Activated gamma-delta T cell treated with anti-CD3 and anti-CD28 coated beads, Interleukin-2, amount 50 U/mL, for 16 hours (primary cell): Measurements from ENCODE around the gene RASGEF1C.

Experiments used
- DNase-seq: peaks from one replicate; pipeline ENCODE4 v3.0.0-alpha.2; 2020; ENCODE audit warnings: low read depth

The RASGEF1C gene

GRCh38 chr5:180209137-180209581, at the start of gene RASGEF1C:
TSS of gene RASGEF1C (minus strand) at chr5:180209211. CDS start at chr5:180138052, 71,159 bp downstream.
- DNase-seq, result peak; percentile 24

GRCh38 chr5:180253036-180253824, 44.2 kb upstream of the RASGEF1C start:
- DNase-seq, result no peak

GRCh38 chr5:180251887-180252286, 42.9 kb upstream of the RASGEF1C start:
- no peak for DNase-seq

GRCh38 chr5:180251141-180251540, 42.1 kb upstream of the RASGEF1C start:
- no peak for DNase-seq

GRCh38 chr5:180250329-180250728, 41.3 kb upstream of the RASGEF1C start:
- no peak for DNase-seq

GRCh38 chr5:180241600-180241999, 32.6 kb upstream of the RASGEF1C start:
- DNase-seq, result no peak

GRCh38 chr5:180238631-180239030, 29.6 kb upstream of the RASGEF1C start:
- DNase-seq, result no peak

- no peak for DNase-seq
These were observed 26.8 kb upstream of the RASGEF1C start for GRCh38 chr5:180235846-180236245.

- no peak for DNase-seq
These were observed 26.1 kb upstream of the RASGEF1C start for GRCh38 chr5:180235077-180235476.

- DNase-seq, result no peak
These were observed 25.3 kb upstream of the RASGEF1C start for GRCh38 chr5:180234271-180234670.

- no peak for DNase-seq
These were observed 24.7 kb upstream of the RASGEF1C start for GRCh38 chr5:180233729-180234128.

GRCh38 chr5:180230017-180230416, 21.0 kb upstream of the RASGEF1C start:
- DNase-seq, result no peak

GRCh38 chr5:180222056-180222455, 13.0 kb upstream of the RASGEF1C start:
- no peak for DNase-seq

- no peak for DNase-seq
These were observed 8.8 kb upstream of the RASGEF1C start for GRCh38 chr5:180217797-180218196.

- no peak for DNase-seq
These were observed 7.7 kb upstream of the RASGEF1C start for GRCh38 chr5:180216646-180217171.

GRCh38 chr5:180215783-180216630, 7.0 kb upstream of the RASGEF1C start:
- no peak for DNase-seq

GRCh38 chr5:180214870-180215770, 6.1 kb upstream of the RASGEF1C start:
- no peak for DNase-seq

GRCh38 chr5:180213657-180214207, 4.7 kb upstream of the RASGEF1C start:
- no peak for DNase-seq

GRCh38 chr5:180213256-180213600, 4.2 kb upstream of the RASGEF1C start:
- DNase-seq, result no peak

GRCh38 chr5:180212363-180213255, 3.6 kb upstream of the RASGEF1C start:
- DNase-seq, result no peak

- DNase-seq, result no peak
These were observed 2.7 kb upstream of the RASGEF1C start for GRCh38 chr5:180211761-180212035.
